NCI-H2196 (cell line): ENCODE measurements around the gene CISD3.

Experiments
- DNase-seq: peaks from one replicate; lab custom pipeline; 2025; ENCODE audit not compliant: unreplicated experiment; lab: John Stamatoyannopoulos, UW

Gene CISD3

DNA sequence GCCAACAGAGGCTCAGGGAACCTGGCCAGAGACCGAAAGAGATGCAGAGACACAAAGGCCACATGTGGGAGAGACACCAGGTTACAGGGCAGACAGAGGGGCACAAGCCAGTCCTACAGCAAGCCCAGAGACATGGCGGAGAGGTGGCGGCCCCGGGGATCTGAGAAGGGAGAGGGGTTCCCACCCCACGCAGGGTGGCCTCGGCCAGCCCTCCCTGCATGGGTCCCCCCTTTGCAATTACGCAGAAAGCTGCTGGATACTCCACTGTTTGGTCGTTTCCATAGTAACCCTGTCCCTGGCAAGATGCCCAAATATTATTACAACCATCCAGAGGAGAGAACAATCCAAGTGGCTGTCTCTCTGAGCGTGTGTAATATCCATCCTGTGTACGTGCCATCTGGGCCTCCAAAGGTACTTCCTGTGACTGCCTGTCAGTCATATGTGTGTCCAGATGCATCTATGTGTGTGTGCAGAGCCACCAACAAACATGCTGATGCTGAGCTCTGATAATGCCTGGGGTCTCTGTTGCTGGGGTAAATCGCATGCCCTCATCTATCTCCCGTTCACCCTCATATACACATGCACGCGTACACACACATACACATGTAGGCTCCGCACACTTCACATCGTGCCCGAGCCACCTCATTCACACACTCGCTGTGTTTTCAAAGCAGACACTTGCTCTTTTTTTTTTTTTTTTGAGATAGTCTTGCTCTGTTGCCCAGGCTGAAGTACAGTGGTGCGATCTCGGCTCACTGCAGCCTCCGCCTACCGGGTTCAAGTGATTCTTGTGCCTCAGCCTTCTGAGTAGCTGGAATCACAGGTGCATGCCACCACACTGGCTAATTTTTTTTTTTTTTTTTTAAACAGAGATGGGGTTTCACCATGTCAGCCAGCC lies 12.5 kb downstream of the CISD3 start:
- peak; percentile 79 for DNase-seq

DNA sequence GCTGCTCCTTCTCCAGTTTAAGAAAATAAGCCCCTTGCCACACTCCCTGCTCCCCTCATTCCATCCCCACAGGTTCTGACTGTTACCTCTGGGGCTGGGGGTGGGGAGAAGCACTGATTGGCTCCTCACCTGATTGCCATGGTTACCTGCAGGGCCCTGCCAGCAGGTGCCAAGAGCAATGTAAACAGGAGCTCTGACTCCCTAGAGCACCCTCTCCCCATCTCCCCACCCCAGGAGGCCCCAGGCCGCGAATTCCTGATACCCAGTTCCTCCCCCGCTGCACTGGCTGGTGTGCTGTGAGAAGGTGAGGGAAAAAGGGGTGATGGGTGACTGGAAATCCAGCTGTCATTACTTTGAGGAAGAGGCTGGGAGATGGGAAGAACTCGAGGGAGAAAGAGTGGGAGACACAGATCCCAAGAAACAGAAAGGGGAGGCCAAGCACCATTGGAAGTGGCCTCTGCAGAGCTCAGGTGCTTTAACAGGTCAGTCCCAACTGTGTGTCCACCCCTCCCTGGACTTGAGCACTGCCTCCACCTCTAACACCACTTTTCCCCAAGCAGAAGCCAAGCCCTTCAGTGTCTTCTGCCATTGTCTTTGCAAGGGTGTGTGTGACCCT lies 13.5 kb downstream of the CISD3 start:
- DNase-seq = no peak

DNA sequence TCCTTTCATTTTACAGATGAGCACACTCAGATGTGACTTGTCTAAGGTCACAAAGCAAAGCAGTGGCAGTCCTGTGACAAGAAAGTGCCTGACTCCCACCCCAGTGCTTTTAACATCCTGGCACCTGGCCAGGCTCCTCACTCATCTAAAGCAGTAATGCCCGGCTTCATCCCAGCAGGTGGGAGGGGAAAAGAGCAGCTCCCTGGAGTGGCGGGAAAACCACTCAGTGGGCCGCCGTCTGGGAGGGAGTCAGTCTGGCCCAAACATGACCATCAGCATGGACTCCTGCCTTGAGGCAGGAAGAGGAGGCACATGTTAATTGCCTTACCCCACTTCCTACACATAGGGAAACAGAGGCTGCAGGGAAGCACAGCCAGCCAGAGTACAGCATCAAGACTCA lies 15.4 kb downstream of the CISD3 start:
- DNase-seq = no peak

DNA sequence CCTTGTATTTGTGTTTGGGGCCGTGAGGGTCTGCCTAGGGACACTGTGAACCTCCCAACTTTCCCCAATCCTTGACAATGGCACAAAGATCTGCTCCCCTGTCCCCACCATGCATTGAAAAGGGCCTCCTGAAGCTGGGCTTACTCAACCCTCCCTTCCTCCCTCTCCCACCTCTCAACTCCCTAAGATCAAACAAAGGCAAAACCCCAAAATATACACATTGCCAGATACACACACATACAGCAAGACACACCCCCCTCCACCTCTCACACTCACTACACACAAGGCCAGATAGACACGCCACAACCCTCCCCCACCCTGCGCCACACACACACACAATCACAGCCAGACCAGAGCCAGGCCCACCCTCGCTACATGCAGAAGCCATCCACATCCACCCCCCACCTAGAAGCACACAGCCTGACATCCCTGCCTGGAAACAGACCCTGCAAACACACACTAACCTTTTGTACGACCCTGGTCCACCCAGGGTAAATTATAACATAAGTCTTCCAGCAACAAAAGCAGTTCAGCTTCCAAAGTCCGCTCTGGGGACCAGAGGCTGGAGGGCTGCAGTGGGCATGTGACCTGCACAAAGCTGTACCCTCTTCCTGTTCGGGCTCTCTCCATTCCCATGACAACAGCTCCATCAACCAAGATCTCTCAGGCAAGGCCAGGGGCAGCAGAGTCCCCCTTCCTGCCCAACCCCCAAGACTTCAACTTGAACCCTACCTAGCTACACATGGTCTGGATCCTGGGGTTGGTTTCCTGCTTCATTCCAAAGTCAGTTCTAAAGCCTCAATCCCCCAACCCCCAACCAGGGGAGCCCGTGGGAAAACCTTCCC lies 16.1 kb downstream of the CISD3 start:
- no peak for DNase-seq

DNA sequence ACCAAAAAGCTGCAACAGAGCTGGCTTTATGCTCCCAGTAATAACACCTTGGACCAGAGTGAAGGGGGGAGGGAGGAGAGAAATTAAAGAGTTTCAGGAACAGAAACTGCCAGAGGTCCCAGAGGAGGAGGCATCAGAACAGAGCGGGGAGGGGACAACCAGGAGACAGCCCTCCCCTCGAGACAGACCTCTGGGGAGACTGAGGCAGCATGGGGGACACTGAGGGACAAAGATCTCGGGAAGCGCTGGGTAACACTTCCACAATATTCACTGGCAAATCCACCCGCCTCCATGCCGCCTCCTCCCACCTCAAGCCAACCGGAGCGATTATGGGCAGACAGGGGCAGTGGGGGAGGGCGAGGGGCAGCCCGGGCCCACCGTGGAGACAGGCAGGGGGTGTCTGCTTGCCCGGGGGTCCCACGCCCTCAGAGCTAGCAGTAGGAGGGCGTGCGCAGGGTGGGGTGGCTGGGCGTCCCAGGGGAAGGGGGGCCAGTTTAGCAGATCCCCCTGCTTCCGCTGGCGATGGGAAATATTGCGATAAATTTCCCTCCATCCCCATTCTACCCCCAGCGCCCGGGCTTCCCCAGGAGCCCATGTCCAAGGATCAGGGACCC lies 16.8 kb downstream of the CISD3 start:
- no peak for DNase-seq

DNA sequence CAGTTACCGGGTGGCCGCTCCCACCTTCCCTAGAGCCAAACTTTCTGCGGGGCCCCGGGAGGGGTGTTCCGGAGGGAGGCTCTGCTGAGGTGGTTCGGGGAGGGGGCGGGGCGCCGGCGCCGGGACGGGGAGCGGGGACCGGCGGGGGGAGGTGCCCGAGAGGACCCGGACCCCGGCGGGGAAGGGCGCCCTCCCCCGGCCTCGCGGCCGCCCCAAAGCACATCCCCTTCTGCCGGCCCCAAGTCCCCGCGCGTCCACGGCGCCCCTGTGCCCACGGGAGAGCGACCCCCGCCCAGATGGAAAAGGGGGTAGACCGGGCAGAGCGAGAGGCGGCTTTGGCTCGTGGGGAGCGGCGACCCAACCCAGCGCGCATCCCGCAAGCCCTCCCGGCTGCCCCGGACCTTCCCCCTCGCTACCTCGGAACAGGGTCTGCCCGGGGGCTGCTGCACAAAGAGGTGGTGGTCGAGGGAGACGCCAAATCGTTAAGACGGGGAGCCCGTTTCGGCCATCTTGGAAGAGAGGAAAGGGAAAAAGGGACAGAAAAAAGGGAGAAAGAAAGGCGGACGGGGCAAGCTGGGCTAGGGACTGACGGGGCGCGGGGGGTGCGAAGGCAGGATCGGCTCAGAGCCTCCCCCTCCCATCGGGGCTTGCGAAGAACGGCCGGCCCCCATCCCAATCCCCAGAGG lies 17.5 kb downstream of the CISD3 start:
- DNase-seq = no peak

DNA sequence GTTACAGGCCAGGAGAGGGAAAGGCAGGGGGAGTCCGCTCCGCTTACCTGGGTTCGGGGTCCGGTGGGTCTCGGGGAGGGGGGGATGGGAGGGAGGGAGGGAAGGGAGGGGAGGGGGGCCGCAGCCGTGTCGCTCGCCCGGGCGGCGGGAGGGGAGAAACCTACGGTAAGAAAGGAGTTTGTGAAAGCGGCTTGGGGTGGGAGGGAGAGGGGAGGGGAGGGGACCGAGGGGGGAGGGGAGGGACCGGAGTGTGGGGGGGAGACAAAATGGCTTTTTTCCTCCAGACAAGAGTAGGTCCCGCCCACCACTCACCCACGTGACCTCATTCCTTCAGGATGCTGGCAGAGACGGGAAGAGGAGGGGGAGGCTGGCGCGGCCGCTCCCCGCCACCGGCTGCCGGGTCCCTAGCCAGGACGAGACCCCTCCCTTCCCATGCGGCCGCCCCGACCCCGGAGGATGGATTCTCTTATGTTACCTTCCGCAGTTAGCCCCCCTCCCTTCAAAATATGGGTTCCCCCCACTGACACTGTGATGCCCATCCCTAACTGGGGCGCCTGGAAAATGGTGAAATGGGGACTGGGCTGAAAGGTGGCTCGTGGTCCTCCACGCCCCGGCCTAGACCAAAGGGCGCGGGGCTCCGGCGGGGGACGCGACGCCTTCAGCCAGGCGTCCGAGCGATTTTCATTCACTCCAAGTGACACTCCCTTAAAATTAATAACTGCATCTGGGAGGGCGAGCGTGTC lies 18.2 kb downstream of the CISD3 start, which contains the start of gene PCGF2:
Gene PCGF2 (minus strand): TSS at position 188 of the 743 bp plus-strand sequence. CDS start 7,934 bp downstream, outside the sequence.
- peak; percentile 50 for DNase-seq

DNA sequence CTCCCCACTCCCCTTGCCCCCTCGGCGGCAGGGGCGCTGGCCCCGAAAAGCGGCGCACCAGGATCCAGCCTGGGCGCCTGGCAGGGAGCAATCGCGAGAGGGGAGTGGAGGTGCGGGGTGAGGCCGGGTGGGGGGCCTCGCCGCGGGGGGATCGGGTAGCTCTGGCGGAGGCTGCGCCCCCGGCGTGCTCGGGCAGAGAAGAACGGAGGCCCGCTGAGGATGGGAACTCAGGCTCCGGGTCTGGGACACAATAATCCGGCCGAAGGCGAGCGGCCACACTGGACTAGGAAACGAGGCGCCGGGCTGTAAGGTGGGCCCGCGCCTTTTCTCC lies 18.7 kb downstream of the CISD3 start:
- DNase-seq = no peak

DNA sequence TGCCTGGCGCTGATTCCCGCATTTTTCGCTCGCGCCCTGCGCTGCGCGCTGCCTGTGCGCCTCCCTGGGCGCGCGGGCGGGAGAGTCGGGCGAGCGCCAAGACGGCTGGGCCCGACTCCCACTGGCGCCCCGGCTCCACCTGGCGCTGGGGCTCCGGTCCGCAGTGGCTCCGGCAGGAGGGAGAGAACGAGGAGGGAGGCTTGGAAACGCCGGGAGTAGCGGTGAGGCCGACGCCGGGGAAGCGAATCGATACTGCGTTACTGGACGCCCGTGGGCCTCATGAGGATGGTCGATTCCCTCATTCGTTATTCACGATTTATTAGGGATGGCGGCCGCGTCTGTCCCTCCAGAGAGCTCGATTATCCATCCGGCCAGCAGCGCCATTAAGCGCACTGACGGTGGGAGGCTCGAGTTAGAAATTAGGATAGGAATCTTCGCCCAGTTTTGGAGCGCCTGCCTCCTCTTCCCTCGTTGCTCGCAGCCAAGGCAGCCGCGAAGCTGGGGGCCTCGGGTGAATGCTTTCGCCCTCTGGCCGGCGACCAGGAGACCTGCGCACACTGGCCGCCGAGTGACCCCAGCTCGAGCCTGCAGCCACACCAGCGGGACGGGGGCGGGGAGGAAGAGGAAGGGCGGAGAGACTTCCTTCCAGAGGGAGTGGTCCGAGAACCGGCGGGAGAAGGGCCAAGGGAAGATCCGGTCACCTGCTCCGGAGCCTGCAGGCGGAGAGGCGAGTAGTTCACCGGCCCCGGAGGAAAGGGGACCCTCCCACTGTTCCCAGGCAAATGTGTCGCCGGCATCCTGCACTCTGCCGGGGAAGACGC lies 19.3 kb downstream of the CISD3 start:
- DNase-seq = peak; percentile 54

DNA sequence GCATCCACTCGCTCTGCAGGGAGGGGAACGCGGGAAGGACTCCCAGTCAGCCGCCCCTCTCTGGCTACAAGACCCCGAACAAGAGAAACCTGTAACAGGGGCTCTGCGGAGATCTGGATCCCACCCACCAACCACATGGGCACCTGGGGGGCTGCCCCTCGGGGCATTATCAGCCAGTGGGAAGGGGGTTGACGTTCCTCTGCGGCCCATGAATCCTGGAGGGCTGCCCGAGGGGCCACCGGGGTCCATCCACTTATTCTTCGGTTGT lies 19.8 kb downstream of the CISD3 start:
- DNase-seq = no peak

DNA sequence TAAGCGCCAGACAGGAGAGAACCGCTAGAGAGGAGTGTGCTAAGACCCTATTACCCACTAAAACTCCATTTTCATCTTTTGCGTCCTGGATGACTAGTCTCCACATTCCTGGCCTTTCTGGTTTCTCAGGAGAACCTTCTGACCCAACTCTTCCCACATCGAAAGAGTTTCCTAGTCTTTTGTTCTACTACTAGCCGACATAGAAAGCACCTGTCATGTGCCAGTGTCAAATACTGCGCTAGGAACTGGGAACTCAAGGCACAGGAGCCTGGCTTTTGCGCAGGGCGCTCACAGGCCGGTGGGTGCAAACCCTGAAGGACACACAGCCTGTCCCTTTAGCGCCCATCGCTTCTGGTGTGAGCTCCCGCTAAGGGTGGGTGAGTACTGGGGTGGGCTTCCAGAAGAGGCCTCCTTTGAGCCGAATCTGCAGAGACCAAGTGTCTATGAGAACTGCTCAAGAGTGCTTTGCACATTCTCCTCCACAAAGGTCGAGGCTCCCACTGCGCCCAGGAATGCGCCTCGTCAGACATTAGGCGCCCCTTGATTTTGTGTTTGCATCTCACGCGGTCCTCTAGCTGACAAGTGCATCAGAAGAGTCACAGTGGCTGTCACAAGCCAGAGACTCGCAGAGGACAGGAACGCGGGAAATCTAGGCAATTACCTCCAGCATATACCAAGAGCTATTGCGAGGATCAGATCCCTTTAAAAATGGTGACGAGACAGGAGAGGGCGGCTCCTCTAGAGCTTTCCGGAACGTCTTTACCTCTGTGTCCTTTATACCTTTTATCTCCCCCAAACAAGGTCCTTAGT lies 20.4 kb downstream of the CISD3 start:
- no peak for DNase-seq

DNA sequence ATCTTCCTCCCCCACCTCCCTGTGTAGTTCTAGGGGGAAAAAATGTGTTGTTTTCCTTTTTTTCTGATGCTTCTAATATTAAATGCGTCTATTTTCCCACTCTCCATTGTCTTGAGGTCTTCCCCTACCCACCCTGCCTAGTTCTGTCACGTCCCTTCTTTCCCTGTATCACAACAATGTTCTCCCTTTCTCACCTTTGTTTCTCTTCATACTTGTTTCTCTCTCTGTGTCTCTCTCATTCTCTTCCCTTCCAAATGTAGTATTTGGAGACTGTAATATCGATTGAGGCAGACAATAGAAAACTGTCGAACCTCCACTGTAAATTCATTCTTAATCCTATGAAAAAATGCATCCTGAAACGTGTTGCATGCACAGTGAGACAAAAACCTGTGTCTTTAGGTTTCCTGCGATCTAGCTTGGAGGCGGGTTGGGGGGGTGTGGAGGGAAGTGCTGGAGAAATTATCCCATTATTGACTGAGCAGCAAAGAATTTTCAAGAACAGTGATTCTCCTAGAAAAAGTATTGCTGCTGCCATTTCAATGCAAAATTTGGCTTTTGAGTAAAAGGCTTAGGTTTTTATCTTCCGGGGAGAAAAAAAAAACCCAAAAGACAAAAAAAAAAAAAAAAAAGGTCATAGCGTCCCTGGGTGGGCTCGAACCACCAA lies 21.1 kb downstream of the CISD3 start:
- DNase-seq = no peak

DNA sequence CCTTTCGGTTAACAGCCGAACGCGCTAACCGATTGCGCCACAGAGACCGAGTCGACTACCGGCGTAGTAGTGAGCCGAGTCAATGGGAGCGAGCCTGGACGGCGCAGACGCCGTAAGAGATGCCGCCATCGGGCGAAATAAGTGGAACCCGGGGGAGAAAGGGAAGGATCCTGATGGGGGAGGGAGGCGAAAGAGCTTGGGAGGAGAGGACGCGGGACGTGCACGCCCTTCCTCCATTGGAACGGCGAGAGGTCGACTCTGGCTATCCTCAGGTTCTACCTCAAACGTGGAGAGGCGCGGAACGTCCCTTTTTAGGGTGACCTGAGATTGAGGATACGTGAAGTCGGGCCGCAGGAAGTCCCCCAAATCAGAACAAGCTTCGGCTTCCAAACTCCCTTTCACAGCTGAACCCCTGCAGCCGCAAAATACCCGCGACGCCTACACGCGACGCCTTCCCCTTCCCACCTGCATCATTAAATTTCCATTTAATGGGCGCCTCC lies 21.7 kb downstream of the CISD3 start:
- peak; percentile 72 for DNase-seq

DNA sequence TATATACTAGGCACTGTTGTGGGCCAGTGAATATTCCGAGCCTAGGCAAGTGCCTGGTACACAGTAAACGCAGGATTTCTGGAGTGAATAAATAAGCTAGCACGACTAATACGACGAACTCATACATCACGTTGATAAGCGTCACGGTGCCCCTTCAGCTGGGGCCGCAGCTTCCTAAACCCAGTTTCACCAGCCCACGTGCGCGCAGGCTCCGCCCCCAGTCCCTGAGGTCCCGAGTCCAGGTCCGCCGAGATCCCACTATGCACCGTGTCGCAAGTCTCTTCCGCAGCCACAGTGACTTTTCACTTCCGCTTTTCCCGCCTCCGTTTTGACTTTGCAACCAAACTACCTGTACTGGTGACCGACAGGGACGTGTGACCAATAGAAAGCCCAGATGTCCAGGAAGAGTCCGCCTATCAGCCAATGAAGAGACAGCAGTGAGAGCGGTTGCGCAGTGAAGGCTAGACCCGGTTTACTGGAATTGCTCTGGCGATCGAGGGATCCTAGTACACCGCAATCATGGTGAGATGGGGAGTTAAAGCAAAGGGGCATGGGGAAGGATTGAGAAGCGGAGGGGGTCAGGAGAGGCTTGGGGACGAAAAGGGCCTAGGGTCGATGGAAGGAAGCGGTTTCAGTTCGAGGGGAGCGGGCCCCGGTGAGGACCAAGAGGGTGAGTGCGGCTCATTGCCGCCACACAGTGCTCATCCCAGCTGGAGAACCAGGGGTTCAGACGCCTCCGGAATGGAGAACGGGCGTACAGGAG lies 22.3 kb downstream of the CISD3 start, which contains the start of gene PSMB3:
Gene PSMB3 (plus strand): TSS at position 434 of the 763 bp plus-strand sequence. CDS start 86 bp downstream, at position 520.
- peak; percentile 89 for DNase-seq

DNA sequence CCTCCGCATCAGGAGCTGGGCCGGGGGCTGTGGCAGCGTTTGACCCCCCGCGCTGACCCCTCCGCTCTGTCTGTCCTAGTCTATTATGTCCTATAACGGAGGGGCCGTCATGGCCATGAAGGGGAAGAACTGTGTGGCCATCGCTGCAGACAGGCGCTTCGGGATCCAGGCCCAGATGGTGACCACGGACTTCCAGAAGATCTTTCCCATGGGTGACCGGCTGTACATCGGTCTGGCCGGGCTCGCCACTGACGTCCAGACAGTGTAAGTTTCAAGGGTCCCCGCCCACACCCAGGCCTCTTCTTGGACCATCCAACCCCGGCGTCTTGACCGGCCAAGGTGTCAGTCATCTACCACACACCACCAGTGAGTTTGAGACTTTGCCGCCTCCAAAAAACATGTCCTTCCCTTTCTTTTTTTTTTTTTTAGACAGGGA lies 22.9 kb downstream of the CISD3 start:
- no peak for DNase-seq

DNA sequence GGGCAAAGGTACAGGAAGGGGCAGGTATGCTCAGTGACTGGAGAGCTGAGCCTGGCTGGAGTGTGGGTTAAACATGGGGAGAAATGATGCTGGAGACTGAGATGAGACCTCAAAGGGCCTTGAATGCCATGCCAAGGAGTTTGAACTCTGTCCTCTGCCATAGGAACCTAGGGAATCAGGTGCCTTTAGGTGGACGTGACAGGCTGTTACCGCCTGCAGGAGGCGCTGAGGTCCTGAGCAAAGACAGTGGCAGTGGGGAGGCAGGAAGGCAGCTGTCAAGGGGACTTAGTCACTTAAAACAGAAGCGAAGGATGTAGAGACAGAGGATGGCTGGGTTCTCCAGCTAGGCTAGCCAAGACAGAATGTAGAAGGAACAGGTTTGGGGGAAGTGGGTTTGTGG lies 31.5 kb downstream of the CISD3 start:
- DNase-seq = peak; percentile 6

DNA sequence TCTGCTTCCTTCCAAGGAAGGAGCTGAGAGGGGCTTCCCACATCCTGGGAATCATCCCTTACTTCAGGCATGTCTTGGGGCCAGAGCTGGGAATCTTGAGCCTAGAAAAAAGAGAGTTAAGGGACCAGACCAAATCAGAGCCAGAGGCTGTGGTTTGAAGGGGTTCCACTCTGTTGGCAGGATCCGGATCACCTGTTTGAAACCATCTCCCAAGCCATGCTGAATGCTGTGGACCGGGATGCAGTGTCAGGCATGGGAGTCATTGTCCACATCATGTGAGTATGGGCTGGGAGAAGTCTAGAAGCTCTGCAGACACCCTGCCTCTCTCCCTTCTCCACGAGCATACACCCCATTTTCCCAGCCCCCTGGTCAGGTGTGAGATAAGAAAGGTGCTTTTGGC lies 32.1 kb downstream of the CISD3 start:
- no peak for DNase-seq
